Measurements from ENCODE around the gene TMEM203.

DNA sequence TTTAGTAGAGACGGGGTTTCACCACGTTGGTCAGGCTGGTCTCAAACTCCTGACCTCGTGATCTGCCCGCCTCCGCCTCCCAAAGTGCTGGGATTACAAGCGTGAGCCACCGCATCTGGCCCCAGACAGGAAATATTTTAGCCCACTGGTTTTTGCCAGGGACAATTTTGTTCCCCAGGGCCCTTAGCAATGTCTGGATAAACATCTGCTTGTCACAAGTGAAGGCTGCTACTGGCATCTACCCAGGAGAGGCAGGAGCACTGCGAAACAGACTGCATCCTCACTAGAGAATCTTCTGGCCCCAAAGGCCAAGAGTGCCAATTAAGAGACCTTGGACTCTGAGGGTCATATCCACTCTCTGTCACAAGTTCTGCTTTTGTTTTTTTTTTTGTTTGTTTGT lies 2.5 kb downstream of the TMEM203 start:
- TF ChIP-seq FOXM1 (IDR thresholded peaks at IDR 0.05; ENCODE audit: borderline replicate concordance, low read depth) (no peak), EP300 (IDR thresholded peaks at IDR 0.05; ENCODE audit: borderline replicate concordance) (no peak), EGR1 (IDR thresholded peaks at IDR 0.05) (no peak), TAF1 (IDR thresholded peaks at IDR 0.05; ENCODE audit: low read depth) (no peak), TCF12 (IDR thresholded peaks at IDR 0.05; ENCODE audit: low read depth) (no peak), CEBPB (IDR thresholded peaks at IDR 0.05) (no peak), MAX (IDR thresholded peaks at IDR 0.05) (no peak)

All from Ishikawa (cell line).